Thyroid gland (tissue), 4 donors: ENCODE measurements around the gene PDE10A. TPM values are rescaled to one million over a fixed set of nuclear protein-coding genes. Genes with fewer than 3 reads are reported as not detected.

ENCODE experiments used
- DNase-seq, 2 donors: peaks; one replicate each; pipeline ENCODE4 v3.0.0-alpha.2; 2019
- H3K27ac ChIP-seq, 3 donors: fragments of 200-600 bp; sonication (generic); 1 replicate in 2 of 3; 2 replicates in 1 of 3; pipeline ENCODE4 v1.5.1; 2016 to 2019; ENCODE audit warnings: mild to moderate bottlenecking in 1 of 3, moderate library complexity in 1 of 3
- H3K27me3 ChIP-seq: fragments of 200-600 bp; sonication (generic); one replicate; pipeline ENCODE4 v1.5.1; 2019
- H3K36me3 ChIP-seq, 2 donors: fragments of 200-600 bp; sonication (generic); one replicate each; pipeline ENCODE4 v1.5.1; 2016 to 2019
- H3K4me1 ChIP-seq, 2 donors: fragments of 200-600 bp; sonication (generic); one replicate each; pipeline ENCODE4 v1.5.1; 2017 to 2019
- H3K4me3 ChIP-seq, 3 donors: fragments of 200-600 bp; sonication (generic); replicated peaks in 1 of 3; 1 replicate in 2 of 3; 2 replicates in 1 of 3; pipeline ENCODE4 v1.5.1; 2016; ENCODE audit warnings: mild to moderate bottlenecking in 1 of 3
- H3K9me3 ChIP-seq: fragments of 200-600 bp; sonication (generic); one replicate; pipeline ENCODE4 v1.5.1; 2017
- POLR2A ChIP-seq, 2 donors: fragments of 450-650 bp; IDR thresholded peaks; one replicate each; pipeline ENCODE4 v1.6.1; 2017; ENCODE audit warnings: antibody characterized with exemption in 2 of 2, mild to moderate bottlenecking in 2 of 2, moderate library complexity in 1 of 2
- WGBS, 2 donors: methylation state at CpG; one replicate each; pipeline ENCODE4 v1.1.5; 2017; 5-methylcytosine and 5-hydroxymethylcytosine counted together
- intact Hi-C: fragments of 100-400 bp; cut with DNase I; formaldehyde crosslinking; loops from one replicate; pipeline ENCODE4 v1.15.1; 2023
- total RNA-seq, 4 donors: library from RNA; depleted of rRNA; stranded (reverse); fragments of >200 nt; gene quantifications; one replicate each; pipeline ENCODE4 v1.2.3, GENCODE V29; 2016
- TF ChIP-seq, protein P1 (sequence below), 6 experiments: fragments of 200-600 bp in 3 of 6; fragments of 450-650 bp in 3 of 6; sonication (generic) in 3 of 6; IDR thresholded peaks; one replicate each; pipeline ENCODE4 v1.5.1; 2016 to 2019; ENCODE audit warnings: antibody characterized with exemption in 6 of 6, mild to moderate bottlenecking in 2 of 6, inconsistent platforms in 1 of 6, moderate library complexity in 1 of 6

Gene PDE10A
- total RNA-seq, 4 donors from 2014 or later = 17.1 to 25.9 (median 20.7) TPM

GRCh38 chr6:165484178-165484889 lies 178.7 kb downstream of the PDE10A start:
- no peaks in the 10 kb centered on the region for H3K27me3 ChIP-seq
- no peaks in the 10 kb centered on the region for H3K36me3 ChIP-seq
- H3K4me1 ChIP-seq = peaks cover 0 to 5% of the 10 kb centered on the region in 2 donors
- H3K4me3 ChIP-seq = no peak overlapping the region
- H3K9me3 ChIP-seq = no peaks in the 10 kb centered on the region
- 90 to 96% methylated on average over 13 of the region's 13 CpGs for WGBS, 2 donors
- TF ChIP-seq, protein P1, sequence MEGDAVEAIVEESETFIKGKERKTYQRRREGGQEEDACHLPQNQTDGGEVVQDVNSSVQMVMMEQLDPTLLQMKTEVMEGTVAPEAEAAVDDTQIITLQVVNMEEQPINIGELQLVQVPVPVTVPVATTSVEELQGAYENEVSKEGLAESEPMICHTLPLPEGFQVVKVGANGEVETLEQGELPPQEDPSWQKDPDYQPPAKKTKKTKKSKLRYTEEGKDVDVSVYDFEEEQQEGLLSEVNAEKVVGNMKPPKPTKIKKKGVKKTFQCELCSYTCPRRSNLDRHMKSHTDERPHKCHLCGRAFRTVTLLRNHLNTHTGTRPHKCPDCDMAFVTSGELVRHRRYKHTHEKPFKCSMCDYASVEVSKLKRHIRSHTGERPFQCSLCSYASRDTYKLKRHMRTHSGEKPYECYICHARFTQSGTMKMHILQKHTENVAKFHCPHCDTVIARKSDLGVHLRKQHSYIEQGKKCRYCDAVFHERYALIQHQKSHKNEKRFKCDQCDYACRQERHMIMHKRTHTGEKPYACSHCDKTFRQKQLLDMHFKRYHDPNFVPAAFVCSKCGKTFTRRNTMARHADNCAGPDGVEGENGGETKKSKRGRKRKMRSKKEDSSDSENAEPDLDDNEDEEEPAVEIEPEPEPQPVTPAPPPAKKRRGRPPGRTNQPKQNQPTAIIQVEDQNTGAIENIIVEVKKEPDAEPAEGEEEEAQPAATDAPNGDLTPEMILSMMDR (IDR thresholded peaks at IDR 0.05) = no peak
- no peak for TF ChIP-seq POLR2A (IDR thresholded peaks at IDR 0.05)
- intact Hi-C loops = no loop called here
- no peak for DNase-seq
- H3K27ac ChIP-seq = no peak overlapping the region

DNA sequence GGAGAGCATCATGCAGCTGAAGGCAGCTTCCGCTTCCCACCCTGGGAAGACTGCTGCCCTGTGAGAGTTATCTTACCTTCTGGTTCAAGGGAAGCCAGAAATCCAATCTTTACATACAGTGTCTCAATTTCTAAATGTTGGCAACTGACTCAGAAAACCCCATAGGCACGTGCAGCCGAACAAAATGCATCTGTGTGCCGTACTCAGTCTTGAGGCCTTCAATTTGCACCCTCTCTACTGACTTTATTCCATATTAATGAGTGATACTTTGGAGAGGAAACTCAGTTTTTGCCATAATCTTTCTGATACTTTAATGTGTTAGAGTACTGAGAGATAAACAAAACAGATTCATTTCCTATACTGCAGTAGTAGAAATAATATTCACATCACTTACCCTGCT lies 181.1 kb downstream of the PDE10A start:
- 95 to 96% methylated on average over 4 of the region's 4 CpGs for WGBS, 2 donors

GRCh38 chr6:165480916-165481315 lies 182.1 kb downstream of the PDE10A start:
- WGBS, 2 donors = 91 to 93% methylated on average over 3 of the region's 3 CpGs
- Histone ChIP-seq H3K4me3 (no peak overlapping the region), H3K4me1 (peaks cover 0 to 5% of the 10 kb centered on the region in 2 donors), H3K9me3 (no peaks in the 10 kb centered on the region), H3K36me3 (no peaks in the 10 kb centered on the region), H3K27ac (no peak overlapping the region), H3K27me3 (no peaks in the 10 kb centered on the region)
- TF ChIP-seq, protein P1 (IDR thresholded peaks at IDR 0.05) = no peak
- no peak for TF ChIP-seq POLR2A (IDR thresholded peaks at IDR 0.05)
- intact Hi-C loops = no loop called here
- no peak for DNase-seq

More for the DNA sequence above, 181.1 kb downstream of the PDE10A start:
- no peaks in the 10 kb centered on the region for H3K36me3 ChIP-seq
- no peak for TF ChIP-seq POLR2A (IDR thresholded peaks at IDR 0.05)
- TF ChIP-seq, protein P1 (IDR thresholded peaks at IDR 0.05) = no peak
- no peak for DNase-seq
- H3K27me3 ChIP-seq = no peaks in the 10 kb centered on the region
- intact Hi-C loops = no loop called here
- no peaks in the 10 kb centered on the region for H3K9me3 ChIP-seq
- no peak overlapping the region for H3K27ac ChIP-seq
- H3K4me3 ChIP-seq = no peak overlapping the region
- peaks cover 0 to 5% of the 10 kb centered on the region in 2 donors for H3K4me1 ChIP-seq

GRCh38 chr6:165478581-165478980 lies 184.5 kb downstream of the PDE10A start:
- Histone ChIP-seq H3K27ac (no peak overlapping the region), H3K36me3 (no peaks in the 10 kb centered on the region), H3K4me3 (no peak overlapping the region), H3K9me3 (no peaks in the 10 kb centered on the region), H3K27me3 (no peaks in the 10 kb centered on the region), H3K4me1 (peaks cover 0 to 5% of the 10 kb centered on the region in 2 donors)
- TF ChIP-seq POLR2A (IDR thresholded peaks at IDR 0.05) = no peak
- TF ChIP-seq, protein P1 (IDR thresholded peaks at IDR 0.05) = no peak
- intact Hi-C loops = no loop called here
- 88 to 100% methylated on average over 1 of the region's 1 CpG for WGBS, 2 donors
- no peak for DNase-seq

GRCh38 chr6:165469483-165469882 lies 193.6 kb downstream of the PDE10A start:
- Histone ChIP-seq H3K4me3 (no peak overlapping the region), H3K9me3 (no peaks in the 10 kb centered on the region), H3K27me3 (no peaks in the 10 kb centered on the region), H3K27ac (no peak overlapping the region), H3K36me3 (no peaks in the 10 kb centered on the region), H3K4me1 (no peaks in the 10 kb centered on the region)
- TF ChIP-seq POLR2A (IDR thresholded peaks at IDR 0.05) = no peak
- TF ChIP-seq, protein P1 (IDR thresholded peaks at IDR 0.05) = no peak
- 91 to 95% methylated on average over 4 of the region's 4 CpGs for WGBS, 2 donors
- intact Hi-C loops = no loop called here
- no peak for DNase-seq
